ENCODE data around the gene EDN3.

The EDN3 gene

DNA sequence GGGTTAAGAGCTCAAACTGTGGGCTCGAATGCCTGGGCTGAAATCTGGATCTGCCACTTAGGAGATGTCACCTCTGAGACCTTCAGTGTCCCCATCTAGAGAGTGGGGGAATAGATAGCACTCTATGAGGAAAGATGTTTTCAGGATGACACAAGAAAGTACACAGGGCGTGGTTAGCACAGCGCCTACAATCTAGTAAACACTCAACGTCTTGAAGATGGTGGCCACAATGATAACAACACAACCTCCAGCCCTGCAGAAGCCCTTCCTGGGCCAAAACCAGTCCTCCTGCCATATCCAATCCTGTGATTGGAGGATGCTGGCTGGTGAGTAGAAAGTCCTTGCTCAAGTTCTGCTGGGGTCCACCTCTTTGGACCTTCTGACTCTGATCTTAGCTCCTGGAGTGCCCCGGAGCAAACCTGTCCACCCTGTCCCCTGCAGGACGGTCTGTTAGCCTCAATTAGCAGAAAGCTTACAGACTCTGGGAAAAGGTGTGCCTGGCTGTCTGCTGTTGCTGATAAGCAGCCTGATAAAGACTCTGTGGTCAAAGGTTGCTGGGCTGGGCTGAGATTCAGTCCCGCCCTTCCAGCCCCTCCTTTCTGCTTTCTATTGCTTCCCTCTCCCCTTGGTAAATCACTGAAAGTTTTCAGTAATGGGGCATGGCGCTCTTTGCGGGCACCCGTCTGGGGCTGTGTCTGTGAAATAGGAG, 8.2 kb downstream of the EDN3 start:
- DNase-seq, result no peak

DNA sequence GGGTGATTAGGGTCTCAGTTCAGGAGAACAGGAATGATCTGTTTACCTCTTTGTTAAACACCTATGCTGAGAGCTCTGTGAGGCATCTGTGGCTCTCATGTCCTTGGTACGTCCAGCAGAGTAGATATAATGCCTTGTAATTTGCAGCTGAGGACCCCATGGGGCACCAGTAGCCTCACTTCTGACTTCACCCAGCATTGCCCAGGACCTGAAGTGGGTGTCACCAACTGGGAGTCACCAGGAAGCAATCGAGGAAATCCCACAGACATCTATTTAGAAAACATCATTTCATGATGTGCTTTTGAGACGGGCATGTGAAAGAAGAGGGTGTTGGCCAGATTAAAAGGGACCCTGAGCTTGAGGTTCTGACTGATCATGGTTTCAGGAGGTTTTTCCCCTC, 8.8 kb downstream of the EDN3 start:
- no peak for DNase-seq

DNA sequence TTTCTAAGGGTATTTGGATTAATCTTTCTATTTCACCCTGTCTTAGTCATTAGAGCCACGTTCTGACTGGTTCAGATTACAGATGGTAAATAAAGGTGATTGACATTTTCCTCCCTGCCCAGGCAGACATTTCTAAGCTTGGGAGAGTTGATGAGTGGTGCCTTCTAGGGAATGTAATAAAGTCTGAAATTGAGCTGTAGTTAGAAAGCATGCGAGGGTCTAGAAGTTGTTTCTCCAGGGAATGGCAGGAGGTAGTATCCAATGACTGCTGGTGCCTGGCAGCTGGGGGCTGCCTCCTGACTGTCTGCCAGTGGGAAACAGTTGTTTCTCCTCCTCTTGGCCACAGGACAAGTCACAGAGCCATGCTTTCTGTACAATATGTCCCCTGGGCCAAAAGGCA, 14.6 kb downstream of the EDN3 start:
- DNase-seq, result no peak

DNA sequence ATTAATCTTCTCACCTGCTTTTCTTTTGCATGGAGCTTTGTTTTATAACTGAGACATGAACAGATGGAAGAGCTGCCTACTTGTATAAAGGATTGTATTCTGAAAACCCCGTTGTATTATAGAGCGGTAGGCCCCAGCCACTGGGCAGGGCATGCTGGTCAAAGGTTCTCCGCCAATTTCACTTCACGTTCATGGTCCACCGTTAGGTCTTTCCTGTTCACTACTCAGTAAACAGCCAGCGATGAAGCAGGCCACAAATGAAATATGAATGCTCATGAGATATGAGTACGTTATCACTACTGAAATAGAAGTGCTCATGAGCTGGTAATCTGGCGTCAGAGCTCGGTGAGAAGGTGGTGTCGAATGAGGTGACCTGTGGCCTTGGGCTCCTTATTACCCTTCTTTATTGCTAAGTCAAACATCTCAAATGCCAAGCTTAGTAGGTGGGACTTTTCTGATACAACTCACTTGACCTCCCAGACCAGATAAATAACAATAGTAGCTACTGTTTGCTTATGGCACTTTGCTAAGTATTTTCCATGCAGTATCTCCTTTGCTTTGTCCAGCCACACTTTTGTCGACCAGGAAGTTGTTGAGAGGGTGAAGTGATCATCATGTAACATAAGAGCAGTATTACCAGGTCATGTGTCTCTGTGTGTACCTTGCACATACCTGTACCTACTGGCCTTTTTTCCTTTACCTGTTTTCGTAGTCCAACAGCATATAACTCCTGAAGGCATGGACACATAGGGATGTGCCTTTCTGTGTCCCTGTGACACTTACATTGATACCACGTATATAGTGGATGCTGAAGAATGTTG, 16.7 kb downstream of the EDN3 start:
- DNase-seq, result no peak

DNA sequence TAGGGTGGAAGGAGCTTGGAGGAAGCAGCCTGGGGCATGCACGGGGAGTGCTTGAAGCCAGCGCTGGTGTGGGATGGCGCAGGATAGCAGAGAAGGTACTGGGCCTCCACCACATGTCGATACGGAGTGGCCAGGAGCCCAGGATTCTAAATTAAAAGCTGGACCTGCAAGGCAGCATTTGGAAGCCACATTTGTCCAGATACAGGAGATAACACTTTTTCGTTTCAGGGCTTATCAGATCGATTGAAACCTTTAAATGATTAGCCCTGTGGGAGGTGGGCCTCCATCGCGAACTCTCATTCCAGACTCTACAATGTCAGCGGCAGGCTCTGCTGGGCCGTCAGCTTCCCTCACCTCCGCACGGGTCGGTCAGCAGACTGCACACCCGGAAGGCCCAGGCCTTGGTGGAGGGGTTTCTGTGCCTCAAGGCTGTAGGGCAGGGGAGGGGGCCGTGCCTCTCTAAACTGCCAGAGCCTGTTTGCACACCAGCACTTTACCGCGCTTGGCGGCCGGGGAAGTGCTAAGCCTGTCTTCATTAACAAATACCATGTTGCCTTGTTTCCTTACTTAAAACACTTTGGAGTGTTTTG, 17.9 kb downstream of the EDN3 start:
- no peak for DNase-seq

DNA sequence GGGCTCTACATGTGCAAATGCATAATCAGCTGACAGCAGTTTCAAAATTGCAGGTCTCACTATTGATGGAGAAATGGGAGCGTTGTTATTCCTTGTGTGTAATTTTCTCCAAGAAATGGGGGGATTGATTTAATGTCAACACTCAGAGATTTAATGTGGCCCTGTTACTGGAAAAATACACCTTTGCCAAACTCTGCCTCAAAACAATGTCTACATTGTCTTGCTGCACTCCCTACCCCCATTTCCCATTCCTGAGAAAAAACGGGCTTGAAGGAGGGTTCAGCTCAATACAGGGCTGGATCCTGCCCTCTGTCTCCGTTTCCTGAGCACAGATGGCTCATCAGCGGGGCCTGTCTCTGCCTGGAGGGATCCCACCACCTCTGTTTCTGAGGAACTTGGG, 18.4 kb downstream of the EDN3 start:
- no peak for DNase-seq

DNA sequence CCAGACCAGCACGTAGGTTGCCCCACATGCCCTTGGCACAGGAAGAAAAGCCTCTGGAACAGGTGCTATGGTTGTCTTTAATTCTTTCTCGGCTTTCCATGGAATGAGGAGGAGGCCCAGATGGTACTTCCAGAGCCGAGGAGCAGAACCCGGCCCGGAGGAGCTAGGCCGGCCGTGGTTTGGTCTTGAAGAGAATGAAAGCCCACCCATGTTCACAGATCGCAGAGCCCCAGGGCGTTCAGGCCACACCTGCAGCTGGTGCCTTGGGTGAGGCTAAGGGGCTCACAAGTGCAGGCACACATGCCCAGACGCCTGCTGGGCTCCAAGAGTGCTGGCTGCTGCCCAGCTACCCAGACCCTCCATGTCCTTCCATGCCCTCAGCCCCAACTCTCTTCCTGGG, 20.0 kb downstream of the EDN3 start:
- no peak for DNase-seq

DNA sequence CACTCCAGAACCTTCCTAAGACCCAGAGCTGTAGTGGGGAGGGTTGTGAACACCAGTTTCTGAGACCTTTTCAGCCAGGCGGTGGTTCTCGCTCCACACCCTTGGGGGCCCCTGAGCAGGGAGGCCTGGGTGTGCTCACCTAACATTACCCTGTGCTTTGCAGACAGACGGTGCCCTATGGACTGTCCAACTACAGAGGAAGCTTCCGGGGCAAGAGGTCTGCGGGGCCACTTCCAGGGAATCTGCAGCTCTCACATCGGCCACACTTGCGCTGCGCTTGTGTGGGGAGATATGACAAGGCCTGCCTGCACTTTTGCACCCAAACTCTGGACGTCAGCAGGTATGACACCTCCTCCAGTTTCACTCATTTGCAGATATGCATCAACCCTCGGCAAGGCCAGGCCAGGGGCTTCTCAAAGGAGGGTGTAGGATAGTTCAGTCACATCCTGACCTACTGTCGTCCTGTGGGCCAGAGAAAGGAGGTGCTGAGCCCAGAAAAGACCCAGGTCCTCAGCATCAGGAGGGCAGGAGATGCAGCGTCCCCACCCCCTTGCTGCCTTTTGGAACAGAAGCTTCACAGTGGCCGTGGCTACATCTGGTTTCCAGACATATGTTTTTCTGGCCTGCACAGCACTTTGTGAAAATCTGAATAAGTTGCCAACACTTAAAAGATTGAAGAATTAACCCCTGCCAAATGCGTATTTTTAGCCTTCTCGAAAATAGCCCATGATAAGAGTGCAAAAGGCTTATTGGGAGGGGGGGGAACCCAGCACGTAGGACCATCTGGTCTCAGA, 20.6 kb downstream of the EDN3 start:
- no peak for DNase-seq

DNA sequence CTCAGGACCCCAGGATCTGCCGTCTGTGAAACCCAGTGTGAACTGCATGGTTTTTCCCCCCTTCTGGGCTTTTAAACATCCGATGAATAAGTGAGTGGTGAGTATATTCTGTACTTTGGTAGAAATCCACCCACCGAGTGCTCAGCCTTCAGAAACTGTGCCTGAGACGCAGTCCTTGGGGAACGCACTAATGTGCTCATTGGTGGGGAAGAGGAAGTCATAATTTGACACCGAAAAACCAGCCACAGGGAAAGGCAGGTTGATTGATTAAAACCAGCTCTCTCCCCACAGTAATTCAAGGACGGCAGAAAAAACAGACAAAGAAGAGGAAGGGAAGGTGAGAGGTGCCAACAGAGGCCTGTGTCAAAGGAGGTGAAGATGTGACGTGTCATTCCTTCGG, 21.7 kb downstream of the EDN3 start:
- no peak for DNase-seq

DNA sequence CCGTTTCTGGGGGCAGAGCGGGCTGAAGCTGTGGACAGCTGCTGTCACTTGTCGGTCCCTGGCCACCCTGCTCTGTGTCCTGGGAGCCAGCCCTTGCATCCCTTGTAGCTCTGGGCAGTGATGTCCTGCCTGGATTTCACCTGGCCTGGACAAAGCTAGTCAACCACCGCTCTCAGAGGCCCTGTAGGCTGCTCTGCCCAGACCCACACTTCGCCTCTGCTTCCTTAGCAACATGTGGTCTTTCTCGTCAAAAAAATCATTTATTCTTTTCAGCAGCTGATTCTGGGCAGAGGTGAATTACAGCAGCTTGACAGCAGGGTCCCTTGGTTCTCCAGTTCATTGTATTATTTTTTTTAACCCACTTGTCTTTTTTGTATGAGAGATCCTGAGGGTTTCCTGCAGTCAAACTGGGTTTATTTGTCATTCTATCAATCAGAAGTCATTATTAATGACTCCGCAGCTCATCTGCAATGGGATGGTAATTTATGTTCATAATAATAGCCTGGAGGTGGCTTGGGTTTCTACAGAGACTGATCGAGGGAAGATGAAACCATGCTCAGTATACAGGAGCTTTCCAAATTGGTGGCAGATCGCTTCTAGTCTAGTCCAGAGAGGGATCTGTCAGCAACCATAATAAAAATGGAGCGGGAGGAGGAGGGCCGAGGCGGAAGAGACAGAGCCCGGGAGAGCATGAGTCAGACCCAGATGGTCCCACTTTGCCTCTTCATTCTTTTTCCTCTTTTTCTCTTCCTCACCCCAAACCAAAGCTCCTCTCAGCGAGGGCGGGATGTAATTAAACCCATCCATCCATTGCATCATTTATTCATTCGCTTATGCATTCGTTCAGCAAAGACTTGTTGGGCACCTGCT, 22.4 kb downstream of the EDN3 start:
- DNase-seq, result no peak

DNA sequence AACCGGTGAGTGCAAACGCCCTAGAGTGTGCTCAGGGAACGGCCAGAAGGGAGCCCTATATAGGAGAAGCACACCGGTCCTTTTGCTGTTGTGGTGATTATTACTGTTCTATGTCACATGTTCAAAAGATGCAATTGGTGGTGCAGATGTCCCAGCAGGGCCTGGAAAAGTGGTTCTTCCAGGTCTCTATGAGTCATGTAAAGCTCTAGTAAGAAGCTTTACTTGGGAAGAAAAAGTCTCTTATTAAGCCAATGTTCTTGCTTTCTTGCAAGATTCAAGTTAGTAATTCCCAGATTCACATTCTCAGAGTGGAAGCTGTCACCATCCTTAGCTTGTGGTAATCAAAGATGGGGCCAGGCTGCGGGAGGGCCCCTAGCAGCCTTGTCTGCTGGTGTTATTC, 23.3 kb downstream of the EDN3 start:
- no peak for DNase-seq

DNA sequence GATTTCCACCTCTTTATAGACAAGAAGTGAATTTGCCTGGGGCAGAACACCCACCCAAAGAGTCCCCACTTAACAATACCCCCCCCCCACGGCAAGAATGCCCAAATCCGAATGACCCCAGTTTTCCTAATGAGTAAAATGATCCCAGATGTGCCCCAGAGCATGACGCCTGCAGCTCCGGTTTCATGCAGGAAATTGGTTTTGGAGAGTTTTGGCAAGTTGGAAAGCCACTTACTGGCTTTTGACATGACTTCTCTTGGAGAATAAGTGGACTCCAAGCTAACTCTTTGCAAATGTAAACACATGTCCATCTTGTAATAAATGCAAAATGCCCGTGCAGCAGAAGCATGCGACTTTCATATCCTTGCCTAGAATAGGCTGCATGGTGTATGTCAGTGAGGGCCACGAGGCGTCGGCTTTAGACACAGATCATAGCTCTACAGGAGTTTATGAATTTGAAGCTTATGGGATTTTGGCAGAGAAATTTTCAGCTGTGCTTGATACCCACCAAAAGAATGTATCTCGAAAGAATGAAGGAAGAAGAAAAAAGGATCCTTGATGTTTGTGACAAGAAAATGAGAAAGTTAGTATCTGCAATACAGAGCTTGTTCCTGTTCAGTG, 24.2 kb downstream of the EDN3 start:
- no peak for DNase-seq

DNA sequence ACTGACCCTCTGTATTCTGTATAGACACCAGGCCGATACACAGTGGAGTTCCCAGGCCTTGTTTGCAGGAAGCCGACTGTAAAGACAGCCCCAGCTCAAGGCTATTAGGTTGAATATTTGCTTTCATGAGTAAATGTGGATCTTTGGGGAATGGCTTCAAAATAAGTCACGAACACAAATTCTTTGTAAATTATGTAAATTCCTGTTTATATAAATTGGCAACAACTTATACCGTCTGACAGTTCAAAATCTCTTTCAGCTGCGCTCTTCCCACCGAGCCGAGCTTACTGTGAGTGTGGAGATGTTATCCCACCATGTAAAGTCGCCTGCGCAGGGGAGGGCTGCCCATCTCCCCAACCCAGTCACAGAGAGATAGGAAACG, 24.7 kb downstream of the EDN3 start:
- no peak for DNase-seq

DNA sequence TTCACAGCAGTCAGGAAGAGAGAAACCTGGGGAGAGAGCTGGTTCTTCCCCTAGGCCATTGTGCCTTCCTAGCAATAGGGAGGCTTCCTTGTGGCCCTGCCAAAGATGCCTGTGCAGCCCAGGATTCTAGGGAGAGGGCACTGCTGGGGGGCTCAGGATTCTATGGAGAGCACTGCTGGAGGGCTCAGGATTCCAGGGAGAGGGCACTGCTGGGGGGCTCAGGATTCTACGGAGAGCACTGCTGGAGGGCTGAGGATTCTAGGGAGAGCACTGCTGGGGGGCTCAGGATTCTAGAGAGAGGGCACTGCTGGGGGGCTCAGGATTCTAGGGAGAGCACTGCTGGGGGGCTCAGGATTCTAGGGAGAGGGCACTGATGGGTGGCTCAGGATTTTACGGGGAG, 25.8 kb downstream of the EDN3 start:
- DNase-seq, result no peak

DNA sequence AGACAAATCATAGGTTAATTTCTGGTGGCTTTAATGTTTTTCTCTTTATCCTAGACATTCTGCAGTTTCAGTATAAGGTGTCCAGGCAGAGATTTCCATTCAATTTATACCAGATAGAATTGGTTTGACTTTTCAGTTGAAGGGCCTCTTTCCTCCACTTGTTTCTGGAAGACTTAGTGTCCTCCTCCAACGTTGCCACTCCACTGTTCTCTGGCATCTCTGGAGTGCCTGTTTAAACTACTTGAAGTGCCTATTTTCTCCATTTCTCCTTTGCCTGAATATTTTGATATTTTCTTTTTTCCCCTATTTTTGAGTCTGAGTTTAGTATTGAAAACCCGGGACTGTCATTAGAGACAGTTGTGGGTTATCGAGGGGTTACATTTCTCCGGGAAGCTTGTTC, 27.7 kb downstream of the EDN3 start:
- no peak for DNase-seq

DNA sequence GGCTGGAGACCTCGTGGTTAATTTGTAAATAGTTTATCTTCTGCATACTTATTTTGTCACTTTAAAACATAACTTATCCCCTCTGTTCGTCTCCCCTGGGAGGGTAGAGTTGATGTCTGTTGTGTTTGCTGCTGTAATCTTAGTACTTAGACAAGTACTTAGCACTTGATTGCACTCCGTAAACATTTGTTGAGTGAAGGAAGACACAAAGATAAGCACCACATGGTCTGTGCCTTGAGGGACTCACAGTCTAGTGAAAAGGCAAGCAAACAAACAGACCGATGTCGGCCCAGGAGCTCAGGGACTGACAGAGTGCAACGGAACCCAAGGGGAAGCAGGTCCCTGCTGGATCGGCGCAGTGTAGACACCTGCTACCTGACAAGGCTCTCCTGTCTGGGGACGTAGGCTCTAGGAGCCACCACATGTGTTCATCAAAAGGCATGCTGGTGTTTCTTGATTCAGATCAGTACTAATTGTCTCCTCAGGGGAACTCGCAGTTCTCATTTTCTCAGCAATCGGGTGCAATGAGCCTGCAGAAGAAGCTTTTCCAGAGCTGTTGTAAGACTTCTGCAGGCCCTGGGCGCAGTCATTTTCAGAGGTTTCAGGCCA, 31.4 kb downstream of the EDN3 start:
- DNase-seq, result no peak

DNA sequence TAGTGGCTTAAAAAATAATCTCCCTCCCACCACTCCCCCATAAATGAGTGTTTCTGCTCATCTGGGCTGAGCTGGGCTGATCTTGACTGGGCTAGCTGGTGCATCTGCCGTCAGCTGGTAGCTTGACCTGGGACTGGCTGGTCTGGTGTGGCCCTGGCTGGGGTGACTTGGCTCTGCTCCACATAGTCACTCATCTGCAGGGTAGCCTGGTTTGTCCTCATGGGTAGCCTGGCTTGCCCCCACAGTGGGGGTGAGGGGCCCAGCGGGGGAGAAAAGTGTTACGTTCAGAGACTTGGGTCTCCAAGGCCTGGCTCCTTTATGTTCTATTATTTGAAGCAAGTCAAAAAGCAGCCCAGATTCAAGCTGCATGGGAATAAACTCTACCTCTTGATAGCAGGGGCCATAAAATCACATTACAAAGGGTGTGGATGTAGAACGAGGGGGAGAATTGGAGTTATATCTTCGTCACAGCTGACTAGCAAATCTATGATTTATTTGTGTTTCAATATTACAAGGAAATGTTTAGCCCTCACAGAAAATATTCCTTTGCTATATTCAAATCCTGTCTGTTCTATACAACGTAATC, 32.9 kb downstream of the EDN3 start:
- no peak for DNase-seq

DNA sequence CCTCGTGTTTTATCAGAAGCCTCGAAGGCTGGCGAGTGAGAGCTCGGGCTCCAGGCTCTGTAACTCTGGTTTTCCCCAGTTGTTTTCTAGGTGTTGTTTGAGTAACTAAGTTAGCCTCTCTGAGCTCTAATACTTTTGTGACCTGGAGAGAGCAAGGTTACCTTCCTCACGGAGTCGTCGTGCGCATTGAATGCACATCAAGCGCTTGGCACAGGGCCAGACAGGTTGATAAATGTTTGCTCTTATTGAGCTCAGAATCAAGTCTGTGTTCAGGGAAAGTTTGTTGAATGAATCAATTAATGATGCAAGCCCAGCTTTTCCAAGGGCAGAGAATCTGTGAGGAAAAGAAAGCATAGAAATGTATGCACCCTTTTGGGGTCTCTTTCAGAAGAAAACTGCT, 33.5 kb downstream of the EDN3 start:
- DNase-seq, result no peak

DNA sequence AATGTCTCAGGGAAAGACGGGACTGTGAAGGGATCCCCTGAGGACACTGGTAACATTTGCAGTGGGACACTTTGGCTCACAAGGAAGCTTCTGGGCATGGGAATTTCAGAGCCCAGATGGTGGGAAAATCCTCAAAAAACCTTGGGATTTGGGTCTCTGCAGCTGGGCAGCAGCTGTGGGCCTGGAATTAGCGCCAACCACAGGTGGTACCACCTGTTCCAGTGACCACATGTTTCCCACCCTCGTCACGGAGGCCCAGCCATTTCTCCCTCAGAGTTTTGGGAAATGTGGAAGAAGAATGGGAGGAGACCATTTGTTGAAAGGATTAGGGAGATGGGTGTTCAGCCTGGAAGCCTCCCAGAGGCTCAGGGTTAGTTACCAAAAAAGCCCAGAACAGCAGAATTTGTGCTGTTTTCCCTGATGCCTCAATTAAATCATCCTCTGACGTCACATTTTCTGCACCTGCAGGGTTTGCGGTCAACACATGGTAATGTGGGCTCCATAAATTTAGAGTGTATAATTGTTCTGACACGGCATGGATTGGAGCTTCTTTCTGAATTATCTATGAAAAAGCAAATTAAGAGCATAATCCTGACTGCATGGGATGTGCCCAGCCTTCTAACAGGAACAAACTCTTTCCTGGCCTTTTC, 34.4 kb downstream of the EDN3 start:
- DNase-seq, result no peak

DNA sequence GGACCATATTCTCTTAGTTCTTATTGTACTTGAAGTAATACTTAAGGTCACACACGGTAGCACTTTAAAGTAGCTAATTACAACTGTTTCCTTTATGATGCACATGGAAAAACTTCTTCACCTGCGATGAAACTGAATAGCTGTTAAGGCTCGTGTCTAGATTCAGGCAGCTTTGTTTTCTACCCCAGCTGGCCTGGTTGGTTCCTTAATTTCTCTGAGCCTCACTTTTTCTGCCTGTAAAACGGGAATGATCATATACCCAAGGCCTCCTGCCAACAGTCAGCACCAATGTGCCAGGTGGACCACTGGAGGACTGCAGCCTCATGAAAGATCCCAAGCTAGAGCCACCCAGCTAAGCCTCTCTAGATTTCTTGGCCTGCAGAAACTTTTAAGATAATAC, 35.0 kb downstream of the EDN3 start:
- no peak for DNase-seq

DNA sequence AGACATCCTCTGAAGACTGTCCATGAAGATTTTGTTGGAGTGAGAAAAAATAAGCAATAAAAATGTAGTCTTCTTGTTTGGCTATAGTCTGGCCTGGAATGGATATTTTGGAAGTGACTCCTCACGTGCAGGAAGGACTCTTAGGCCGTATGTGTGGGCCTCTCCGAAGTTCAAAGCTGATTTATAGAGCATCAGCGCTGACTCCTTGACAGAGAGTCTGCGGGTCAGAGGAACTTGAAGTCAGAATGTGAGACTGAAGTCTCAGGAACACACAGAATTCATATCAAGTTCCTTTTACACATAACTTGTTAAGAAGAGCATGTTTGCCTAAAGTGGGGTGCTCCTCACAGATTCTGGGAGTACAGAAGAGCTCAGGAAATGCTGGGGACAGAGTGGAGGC, 36.1 kb downstream of the EDN3 start:
- DNase-seq, result no peak
